GM20431 (cell line): ENCODE data around the gene ABCB9.
"Not testable (repeated sequence)": the region's sequence is repeated elsewhere in the genome, so short reads cannot be mapped to it uniquely, and the experiment has no call there.

Experiments
- in situ Hi-C: fragments of 300-500 bp; cut with MseI, MboI; formaldehyde crosslinking; loops from one replicate; pipeline ENCODE4 v1.15.0; 2020; ENCODE audit warnings: low sequenced_read_pairs; ENCODE audit not compliant: unreplicated experiment

Gene ABCB9

DNA sequence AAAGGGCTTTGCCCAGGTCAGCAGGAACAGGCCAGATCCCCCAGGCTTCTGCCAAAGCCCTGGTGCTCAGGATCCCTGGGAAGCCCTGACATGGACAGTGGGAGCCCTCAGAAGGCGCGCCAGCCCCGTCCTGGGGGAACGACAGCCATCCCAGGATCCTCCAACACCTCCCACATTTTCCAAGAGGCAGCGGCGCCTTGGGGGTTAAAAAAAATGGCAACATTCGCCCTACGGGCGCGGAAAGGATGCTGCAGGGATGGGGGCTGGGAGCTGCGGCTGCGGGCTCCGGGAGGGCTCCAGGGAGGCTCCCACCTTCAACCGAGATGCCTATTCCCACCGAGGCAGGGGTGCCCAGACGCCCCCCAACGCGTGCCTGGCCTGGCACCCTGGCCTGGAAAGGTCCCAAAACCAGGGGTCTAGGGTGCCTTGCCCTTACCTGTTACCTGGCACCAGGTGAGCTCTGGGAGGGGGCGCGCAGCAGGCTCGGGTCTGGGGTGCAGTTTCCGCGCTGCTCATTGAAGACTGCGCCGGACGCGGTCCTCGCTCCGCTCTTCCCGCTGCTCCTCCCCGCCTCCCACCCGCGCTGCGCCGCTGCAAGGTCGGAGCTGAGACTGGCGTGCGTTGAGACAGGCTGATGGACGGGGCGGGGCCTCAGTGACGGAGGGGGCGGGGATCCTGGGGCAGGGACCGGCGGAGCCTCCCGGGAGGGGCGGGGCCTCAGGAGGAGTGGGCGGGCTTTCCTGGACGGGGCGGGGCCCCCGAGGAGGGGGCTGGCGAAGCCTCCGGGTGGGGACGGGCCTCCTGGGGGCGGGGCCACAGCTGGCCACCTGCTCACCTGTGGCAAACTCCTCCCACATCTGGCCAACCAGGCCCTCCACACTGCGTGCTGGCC lies at the start of gene ABCB9:
Gene ABCB9, minus strand, starts transcription at position 613 of the 892 bp plus-strand sequence. CDS start 6,228 bp downstream, outside the sequence.
- in situ Hi-C loops, result loop anchor here (25.0 kb wide), 1 partner anchor 179 kb away; no protein-coding TSS in a partner anchor

DNA sequence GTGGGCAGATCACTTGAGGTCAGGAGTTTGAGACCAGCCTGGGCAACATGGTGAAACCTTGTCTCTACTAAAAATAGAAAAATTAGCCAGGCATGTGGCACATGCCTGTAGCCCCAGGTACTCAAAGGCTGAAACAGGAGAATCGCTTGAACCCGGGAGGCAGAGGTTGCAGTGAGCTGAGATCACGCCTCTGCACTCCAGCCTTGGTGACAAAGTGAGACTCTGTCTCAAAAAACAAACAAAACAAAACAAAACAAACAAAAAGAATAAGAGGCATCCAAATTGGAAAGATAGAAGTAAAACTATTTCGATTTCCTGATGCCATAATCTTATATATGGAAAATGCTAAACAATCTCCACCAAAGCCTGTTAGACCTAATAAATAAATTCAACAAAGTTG lies 48.2 kb upstream of the ABCB9 start:
- in situ Hi-C loops, result not testable (repeated sequence)

DNA sequence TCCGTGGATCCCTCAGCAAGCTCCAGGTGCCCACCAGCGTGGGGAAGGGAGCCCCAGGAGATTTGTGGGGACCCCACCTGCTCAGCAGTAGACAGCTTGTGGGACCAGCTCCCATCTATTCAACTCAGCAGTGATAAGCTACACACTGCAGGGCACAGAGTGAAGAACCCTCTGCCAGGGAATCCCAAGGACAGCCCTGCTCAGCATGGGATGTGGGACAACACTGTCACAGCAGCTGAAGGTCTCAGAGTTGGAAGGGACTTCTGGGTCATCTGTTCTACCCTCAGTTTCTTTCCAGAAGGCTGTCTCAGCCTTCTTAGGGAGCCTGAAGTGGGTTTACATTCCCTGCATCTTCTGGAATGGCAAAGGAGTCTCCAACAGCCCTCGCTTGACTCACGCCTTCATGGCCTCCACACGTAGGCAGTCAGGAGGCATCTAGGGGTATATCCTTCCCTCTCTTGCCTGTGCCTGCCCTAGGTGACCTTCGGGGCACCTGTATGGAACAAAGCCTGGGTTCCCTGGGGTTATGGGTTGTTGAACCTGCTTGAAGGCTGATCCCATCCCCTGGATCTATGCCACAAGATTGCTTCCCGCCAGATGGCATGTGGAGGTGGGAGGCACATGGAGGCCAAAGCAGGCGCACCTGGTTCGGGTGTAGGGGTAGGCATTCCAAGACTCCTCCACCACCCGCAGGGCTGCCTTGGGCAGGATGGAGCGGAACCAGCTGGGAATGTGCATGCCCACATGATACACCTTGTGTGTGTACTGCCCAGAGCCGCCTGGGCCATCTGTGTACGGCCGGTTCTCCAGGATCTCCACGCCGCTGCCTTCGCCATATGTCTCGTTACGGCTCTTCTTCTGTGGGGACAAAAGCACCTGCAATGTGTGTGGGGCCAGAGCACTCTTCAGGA lies 47.2 kb upstream of the ABCB9 start:
- in situ Hi-C loops, result no loop called here

DNA sequence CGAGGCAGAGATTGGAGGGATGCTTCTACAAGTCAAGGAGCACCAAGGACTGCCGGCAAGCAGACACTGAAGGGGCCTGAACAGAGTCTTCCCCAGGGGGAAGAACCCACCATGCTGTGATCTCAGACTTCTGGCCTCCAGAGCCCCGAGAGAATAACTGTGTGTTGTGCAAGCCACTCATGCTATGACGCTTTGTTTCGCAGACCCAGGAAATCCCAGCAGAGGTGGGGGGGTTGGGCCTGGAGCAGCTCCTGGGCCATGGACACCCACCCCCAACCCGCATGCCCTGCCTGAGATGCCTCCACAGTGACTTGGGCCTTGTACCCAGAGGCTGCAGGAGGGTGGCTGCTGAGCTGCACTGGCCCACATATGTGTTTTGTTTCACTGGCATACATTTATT lies 45.4 kb upstream of the ABCB9 start:
- in situ Hi-C loops, result no loop called here

- in situ Hi-C loops, result no loop called here
Measured at GRCh38 chr12:123010681-123011080, 44.4 kb upstream of the ABCB9 start.

- in situ Hi-C loops, result no loop called here
Measured at GRCh38 chr12:123010110-123010509, 43.8 kb upstream of the ABCB9 start.

DNA sequence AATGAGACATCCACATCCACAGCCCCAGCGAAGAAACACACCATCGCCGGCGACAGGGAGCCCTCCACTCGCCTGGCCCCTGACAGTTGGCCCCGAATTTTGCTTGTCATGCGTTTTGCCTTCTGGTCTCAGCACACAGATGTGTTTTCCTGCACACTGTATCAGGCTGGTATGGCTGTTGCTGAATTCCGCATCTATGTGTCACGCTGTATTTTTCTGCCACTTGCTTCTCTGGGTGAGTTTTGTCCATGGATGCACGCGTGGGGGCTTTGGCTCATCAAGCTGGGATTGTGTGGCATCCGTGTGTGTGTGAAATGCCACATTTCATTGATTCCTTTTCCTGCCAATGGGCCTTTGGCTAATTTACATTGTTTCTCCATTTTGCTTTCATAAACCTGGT lies 40.7 kb upstream of the ABCB9 start:
- in situ Hi-C loops, result no loop called here

DNA sequence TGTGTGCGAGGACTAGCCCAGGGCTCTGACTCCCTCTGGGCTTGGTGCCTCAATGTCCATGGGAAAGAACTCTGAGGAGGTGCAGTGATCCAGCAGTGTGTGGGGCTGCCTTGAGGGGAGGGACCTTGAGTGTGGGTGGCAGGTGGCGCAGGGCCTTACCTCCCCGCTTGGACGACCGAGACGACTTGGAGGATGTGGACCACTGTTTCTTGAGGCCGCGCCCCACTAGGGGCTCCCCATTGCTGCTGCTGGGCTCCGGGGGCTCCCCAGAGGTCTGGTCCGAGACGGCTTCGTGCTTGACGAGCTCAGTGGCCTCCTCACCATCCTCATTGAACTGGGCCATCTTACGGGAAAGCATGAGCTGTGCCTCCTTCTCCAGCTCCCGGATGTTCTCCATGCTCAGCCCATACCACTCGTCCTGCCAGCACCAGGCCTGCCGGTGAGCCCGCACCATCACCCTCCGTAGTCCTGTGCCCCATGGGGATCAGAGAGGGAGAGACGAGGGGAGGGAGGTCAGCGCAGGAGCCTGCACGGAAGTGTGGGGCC lies 38.9 kb upstream of the ABCB9 start:
- in situ Hi-C loops, result no loop called here

DNA sequence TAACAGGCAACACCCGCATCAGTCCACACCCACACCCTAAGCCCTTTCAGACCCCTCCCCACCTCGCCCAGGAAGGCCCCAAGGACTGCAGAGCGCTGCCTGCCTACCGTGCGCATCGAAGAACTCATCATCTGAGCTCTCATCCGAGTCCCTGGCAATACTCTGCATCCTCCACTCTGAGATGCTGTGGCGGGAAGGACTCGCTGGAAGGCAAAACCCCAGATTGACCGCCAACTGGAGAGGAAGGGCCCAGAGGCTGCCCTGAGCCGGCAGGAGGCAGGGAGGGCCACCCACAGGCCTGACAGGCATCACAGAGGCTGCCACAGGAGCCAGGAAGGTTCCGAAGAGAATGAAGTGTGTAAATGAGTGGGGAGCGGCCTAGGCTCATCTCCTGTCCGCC lies 38.0 kb upstream of the ABCB9 start:
- in situ Hi-C loops, result no loop called here

DNA sequence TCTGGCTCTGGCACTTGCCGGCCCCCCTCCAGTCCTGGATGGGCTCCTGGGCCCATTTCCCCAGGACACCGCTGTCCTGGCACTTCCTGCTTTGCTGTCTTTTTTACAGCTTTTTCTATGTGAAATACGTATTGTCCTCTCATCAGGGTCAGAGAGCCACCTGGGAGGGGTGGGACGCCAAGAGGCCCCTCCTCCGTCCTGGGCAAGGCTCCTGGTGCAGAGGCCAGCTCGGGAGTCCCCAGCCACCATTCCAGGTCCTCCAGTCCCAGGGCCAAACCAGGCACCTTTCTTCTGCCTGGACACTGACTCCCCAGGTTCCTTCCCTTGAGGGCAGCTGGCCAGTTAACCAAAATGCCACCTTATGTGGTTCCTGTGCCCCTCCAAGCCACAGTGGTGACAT lies 37.0 kb upstream of the ABCB9 start:
- in situ Hi-C loops, result no loop called here

DNA sequence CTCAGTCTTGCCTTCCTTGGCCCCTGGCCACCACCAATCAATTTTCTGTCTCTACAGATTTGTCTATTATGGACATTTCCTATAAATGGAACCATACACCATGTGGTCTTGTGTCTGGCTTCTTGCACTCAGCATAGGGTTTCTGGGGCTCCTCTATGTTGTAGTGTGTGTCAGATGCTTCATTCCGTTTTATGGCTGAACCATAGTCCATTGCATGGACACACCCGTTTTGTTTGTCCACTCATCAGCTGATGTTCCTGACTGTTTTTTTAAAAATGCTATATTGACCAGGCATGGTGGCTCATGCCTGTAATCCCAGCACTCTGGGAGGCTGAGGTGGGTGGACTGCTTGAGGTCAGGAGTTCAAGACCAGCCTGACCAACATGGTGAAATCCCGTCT lies 35.2 kb upstream of the ABCB9 start:
- in situ Hi-C loops, result no loop called here

DNA sequence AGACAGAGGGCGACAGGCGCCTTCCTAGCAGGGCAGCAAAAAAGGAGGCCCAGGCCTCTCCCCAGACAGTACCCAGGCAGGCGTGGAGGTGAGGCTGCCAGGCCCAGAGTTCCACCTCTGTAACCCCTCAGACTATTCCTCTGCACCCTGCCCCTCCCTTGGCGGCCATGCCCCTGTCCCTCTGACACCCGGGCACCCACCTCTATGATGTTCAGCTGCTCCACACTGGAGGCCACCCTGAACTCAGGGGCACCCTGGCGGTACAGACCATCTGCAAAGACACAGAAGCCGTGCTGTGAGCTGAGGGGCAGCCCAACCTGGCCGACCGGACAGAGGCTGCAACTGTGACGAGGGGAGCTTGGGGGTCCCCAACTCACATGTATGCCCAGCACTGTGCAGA lies 34.3 kb upstream of the ABCB9 start:
- in situ Hi-C loops, result no loop called here

- in situ Hi-C loops, result no loop called here
Measured at GRCh38 chr12:122999986-123000420, 33.7 kb upstream of the ABCB9 start.

GRCh38 chr12:122999196-122999946 lies 33.1 kb upstream of the ABCB9 start:
- in situ Hi-C loops, result no loop called here

DNA sequence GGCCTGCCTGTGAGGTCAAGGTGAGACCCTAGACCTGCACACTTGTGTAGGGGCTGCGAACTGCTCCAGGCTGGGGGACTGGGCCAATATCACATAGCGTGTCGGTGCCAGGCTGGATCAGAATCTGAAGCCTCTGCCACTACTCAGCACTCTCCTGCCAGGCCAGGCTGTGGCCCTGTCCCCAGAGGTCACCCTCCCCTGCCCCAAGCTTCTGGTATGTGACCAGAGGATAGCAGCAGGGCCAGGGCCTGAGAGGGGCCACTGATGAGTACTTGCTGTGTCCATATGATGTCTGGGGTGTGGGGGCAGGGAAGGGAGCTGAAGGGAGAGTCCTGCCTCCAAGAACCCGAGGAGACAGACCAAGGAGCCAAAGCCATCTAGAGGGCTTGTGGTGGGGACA lies 32.1 kb upstream of the ABCB9 start:
- in situ Hi-C loops, result no loop called here

DNA sequence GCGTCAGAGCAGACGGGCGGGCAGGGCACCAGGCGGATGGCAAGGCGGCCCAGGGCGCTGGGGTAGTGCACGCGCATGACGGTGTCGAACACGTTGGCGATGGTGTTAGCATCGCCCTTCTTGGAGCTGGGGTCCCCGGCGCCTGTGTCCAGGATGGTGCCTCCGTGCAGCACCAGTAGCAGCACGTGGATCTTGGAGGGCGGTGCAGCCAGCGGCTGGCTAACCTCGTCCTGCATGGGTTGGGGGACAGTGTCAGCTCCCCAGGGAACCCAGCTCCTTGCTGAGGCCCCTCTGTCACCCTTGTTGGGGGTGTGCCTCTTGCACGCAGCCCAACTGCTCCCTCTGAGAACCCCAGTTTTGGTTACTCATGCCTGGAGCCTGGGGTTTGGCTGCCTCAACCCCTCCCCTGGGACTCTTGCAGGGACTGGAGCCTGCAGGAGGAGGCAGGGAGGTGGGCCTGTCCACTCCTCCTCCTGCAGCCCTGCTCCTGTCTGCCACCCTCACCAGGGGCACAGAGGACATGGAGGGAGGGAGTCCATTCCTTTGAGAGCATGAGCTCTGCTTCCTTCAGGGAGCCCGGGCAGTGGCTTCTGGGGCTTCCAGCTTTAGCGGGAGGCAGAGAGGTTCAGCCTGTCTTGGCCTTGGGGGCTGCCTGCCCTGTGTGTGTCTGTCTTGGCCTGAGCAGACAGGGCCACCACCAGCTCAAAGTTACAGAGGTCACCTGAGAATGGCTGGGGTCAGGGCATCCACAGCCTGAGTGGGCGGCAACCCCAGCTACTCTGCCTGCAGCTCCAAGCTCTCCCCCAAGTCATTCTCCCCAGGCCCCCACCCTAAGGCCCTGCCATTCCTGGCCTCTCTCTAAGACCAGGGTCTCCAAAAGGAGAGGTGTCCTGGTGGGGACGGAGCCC lies 31.3 kb upstream of the ABCB9 start:
- in situ Hi-C loops, result no loop called here

DNA sequence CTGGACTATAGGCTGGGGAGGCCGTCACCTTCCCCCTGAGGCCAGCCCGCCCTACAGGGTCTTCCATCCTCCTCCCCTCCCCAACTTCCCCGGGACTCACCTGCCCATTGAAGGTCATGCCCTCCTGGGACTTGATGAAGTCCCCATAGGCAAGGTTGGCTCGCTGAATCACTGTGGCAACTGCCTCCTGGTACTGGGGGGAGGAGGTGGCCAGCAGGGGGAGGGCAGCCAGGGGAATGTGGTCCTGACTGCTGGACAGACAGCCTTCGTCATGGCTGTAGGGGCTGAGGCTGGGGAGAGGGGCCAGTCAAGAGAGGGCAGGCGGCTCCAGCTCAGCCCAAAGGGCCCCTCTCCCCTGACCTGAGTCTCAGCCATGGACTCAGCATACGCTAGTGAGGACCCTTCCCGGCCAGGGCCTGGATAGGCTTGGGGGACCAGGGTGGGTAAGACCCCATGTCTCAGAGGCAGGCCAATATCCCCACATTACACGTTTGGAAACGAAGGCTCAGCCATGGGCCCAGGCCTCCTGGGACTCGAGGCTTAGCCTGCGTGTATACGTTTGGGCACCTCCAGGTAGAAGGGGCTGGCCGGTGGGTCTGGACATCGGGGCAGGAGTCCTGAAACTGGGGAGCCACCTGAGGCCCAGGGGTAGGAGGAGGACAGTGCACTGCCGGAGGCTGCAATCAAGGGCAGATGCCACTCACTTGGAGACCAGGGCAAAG lies 30.5 kb upstream of the ABCB9 start:
- in situ Hi-C loops, result no loop called here

GRCh38 chr12:122996188-122996601 lies 29.9 kb upstream of the ABCB9 start:
- in situ Hi-C loops, result no loop called here
